H1 (cell line): ENCODE results near the gene KCNJ16. TPM values are rescaled to one million over a fixed set of nuclear protein-coding genes. Genes with fewer than 3 reads are reported as not detected.

Experiments used
- SIN3A ChIP-seq, 2 experiments: IDR thresholded peaks in 1 of 2; conservative IDR thresholded peaks in 1 of 2; 2 replicates each; pipeline ENCODE4 v1.6.1; 2011 to 2012; ENCODE audit warnings: low read length in 2 of 2, improper control_type of control experiment in 1 of 2, low read depth in 1 of 2, mild to moderate bottlenecking in 1 of 2
- ZNF274 ChIP-seq: IDR thresholded peaks from 2 replicates; pipeline ENCODE4 v1.7.0; 2012; ENCODE audit warnings: low read length, borderline replicate concordance; ENCODE audit errors: extremely low read depth
- polyA plus RNA-seq, 7 experiments: library from polyadenylated mRNA; depleted of rRNA in 3 of 7; stranded (reverse) in 5 of 7; unstranded in 2 of 7; fragments of >200 nt in 5 of 7; fragments of 200-250 nt in 2 of 7; gene quantifications; 1 replicate in 5 of 7; 2 replicates in 1 of 7; 4 replicates in 1 of 7; pipeline versions ENCODE4 v1.2.1 to v1.2.3, GENCODE V29; 2011 to 2013; ENCODE audit warnings: missing spikeins in 2 of 7, mixed read lengths in 2 of 7
- total RNA-seq: library from RNA; stranded (reverse); fragmentation: NEBNext Ultra II Directional; extraction: Animal tissue kit (Norgen Biotek cat#: 25700); gene quantifications from 2 replicates; pipeline ENCODE4 v1.2.1, GENCODE V29; 2021
- TF ChIP-seq, protein P1 (sequence below): fragments of 300-600 bp; sonication (generic); IDR thresholded peaks from 2 replicates; pipeline ENCODE4 v1.7.1; 2012; ENCODE audit warnings: low read length, moderate library complexity, mild to moderate bottlenecking, inconsistent platforms; ENCODE audit not compliant: insufficient replicate concordance

Gene KCNJ16
- total and polyA plus RNA-seq, 2 of the 8 experiments (the other 6 are each of a cell fraction or from before 2014, with no cell fraction given) = not detected

DNA sequence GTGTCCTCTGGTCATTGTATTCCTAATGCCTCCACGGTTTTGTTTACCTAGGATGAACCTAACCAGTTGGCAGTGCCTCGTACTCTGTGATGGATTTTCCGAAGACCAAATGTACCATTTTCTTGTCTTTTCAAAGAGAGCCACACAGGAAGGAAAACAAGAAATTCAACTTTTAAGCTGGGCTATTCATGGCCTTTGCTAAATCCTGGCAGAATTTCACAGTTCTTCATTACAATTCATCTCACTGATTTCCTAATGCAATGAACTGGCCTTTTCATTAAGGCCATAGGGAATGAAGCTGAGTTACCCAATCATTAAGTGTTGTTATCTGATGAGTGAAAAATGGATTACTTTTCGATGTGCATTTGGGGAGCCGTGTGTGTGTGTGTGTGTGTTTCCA lies 7.9 kb upstream of the KCNJ16 start (continued):
- no peak for TF ChIP-seq SIN3A (conservative IDR thresholded peaks at IDR 0.05 in 1 of 2, IDR thresholded peaks at IDR 0.05 in 1 of 2; ENCODE audit: low read depth in 1 of 2, low read length in 2 of 2)
- TF ChIP-seq, protein P1, sequence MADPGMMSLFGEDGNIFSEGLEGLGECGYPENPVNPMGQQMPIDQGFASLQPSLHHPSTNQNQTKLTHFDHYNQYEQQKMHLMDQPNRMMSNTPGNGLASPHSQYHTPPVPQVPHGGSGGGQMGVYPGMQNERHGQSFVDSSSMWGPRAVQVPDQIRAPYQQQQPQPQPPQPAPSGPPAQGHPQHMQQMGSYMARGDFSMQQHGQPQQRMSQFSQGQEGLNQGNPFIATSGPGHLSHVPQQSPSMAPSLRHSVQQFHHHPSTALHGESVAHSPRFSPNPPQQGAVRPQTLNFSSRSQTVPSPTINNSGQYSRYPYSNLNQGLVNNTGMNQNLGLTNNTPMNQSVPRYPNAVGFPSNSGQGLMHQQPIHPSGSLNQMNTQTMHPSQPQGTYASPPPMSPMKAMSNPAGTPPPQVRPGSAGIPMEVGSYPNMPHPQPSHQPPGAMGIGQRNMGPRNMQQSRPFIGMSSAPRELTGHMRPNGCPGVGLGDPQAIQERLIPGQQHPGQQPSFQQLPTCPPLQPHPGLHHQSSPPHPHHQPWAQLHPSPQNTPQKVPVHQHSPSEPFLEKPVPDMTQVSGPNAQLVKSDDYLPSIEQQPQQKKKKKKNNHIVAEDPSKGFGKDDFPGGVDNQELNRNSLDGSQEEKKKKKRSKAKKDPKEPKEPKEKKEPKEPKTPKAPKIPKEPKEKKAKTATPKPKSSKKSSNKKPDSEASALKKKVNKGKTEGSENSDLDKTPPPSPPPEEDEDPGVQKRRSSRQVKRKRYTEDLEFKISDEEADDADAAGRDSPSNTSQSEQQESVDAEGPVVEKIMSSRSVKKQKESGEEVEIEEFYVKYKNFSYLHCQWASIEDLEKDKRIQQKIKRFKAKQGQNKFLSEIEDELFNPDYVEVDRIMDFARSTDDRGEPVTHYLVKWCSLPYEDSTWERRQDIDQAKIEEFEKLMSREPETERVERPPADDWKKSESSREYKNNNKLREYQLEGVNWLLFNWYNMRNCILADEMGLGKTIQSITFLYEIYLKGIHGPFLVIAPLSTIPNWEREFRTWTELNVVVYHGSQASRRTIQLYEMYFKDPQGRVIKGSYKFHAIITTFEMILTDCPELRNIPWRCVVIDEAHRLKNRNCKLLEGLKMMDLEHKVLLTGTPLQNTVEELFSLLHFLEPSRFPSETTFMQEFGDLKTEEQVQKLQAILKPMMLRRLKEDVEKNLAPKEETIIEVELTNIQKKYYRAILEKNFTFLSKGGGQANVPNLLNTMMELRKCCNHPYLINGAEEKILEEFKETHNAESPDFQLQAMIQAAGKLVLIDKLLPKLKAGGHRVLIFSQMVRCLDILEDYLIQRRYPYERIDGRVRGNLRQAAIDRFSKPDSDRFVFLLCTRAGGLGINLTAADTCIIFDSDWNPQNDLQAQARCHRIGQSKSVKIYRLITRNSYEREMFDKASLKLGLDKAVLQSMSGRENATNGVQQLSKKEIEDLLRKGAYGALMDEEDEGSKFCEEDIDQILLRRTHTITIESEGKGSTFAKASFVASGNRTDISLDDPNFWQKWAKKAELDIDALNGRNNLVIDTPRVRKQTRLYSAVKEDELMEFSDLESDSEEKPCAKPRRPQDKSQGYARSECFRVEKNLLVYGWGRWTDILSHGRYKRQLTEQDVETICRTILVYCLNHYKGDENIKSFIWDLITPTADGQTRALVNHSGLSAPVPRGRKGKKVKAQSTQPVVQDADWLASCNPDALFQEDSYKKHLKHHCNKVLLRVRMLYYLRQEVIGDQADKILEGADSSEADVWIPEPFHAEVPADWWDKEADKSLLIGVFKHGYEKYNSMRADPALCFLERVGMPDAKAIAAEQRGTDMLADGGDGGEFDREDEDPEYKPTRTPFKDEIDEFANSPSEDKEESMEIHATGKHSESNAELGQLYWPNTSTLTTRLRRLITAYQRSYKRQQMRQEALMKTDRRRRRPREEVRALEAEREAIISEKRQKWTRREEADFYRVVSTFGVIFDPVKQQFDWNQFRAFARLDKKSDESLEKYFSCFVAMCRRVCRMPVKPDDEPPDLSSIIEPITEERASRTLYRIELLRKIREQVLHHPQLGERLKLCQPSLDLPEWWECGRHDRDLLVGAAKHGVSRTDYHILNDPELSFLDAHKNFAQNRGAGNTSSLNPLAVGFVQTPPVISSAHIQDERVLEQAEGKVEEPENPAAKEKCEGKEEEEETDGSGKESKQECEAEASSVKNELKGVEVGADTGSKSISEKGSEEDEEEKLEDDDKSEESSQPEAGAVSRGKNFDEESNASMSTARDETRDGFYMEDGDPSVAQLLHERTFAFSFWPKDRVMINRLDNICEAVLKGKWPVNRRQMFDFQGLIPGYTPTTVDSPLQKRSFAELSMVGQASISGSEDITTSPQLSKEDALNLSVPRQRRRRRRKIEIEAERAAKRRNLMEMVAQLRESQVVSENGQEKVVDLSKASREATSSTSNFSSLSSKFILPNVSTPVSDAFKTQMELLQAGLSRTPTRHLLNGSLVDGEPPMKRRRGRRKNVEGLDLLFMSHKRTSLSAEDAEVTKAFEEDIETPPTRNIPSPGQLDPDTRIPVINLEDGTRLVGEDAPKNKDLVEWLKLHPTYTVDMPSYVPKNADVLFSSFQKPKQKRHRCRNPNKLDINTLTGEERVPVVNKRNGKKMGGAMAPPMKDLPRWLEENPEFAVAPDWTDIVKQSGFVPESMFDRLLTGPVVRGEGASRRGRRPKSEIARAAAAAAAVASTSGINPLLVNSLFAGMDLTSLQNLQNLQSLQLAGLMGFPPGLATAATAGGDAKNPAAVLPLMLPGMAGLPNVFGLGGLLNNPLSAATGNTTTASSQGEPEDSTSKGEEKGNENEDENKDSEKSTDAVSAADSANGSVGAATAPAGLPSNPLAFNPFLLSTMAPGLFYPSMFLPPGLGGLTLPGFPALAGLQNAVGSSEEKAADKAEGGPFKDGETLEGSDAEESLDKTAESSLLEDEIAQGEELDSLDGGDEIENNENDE = no peak
- no peak for TF ChIP-seq ZNF274
